Right cardiac atrium (tissue), 5 donors: ENCODE data around the gene USH2A. TPM values are rescaled to one million over a fixed set of nuclear protein-coding genes. Genes with fewer than 3 reads are reported as not detected.
"Not testable (repeated sequence)": the region's sequence is repeated elsewhere in the genome, so short reads cannot be mapped to it uniquely, and the experiment has no call there.

ENCODE experiments used
- ATAC-seq, 2 donors: fragments of 200-7000 bp; cut with Tn5 transposase; one replicate each; pipeline versions ENCODE4 v1.8.0 to v1.9.1; 2020; ENCODE audit warnings: moderate library complexity in 2 of 2, mild to moderate bottlenecking in 1 of 2
- DNase-seq, 3 donors: peaks; one replicate each; pipeline ENCODE4 v3.0.0-alpha.2; 2020
- H3K27ac ChIP-seq: one replicate; pipeline ENCODE4 v1.5.1; 2013; ENCODE audit warnings: mild to moderate bottlenecking, low read length, control low read depth, moderate library complexity
- H3K27me3 ChIP-seq: one replicate; pipeline ENCODE4 v1.6.1; 2013; ENCODE audit not compliant: control insufficient read depth, insufficient read depth
- H3K4me1 ChIP-seq: one replicate; pipeline ENCODE4 v1.6.1; 2013; ENCODE audit warnings: low read length; ENCODE audit not compliant: control insufficient read depth, insufficient read depth
- H3K4me3 ChIP-seq: one replicate; pipeline ENCODE4 v1.5.1; 2013; ENCODE audit warnings: low read length, control low read depth
- H3K9me3 ChIP-seq: one replicate; pipeline ENCODE4 v1.6.1; 2013; ENCODE audit warnings: low read length; ENCODE audit not compliant: control insufficient read depth
- WGBS: extraction: QIAGEN DNeasy Blood & Tissue Kit; methylation state at CpG from one replicate; pipeline ENCODE4 v1.1.7; 2013; 5-methylcytosine and 5-hydroxymethylcytosine counted together
- intact Hi-C, 4 donors: fragments of 100-400 bp; cut with DNase I; formaldehyde crosslinking; loops; one replicate each; pipeline versions ENCODE4 v1.11.0 to v1.14.0; 2022 to 2023
- polyA plus RNA-seq: library from polyadenylated mRNA; stranded (reverse); fragments of 200-250 nt; gene quantifications from one replicate; pipeline ENCODE4 v1.2.3, GENCODE V29; 2013
- total RNA-seq, 4 donors: library from RNA; stranded (reverse); fragmentation: NEBNext Ultra II Directional; extraction: Animal tissue kit (Norgen Biotek cat#: 25700); gene quantifications; one replicate each; pipeline ENCODE4 v1.2.1, GENCODE V29; 2021
- donor health status: healthy with polysubstance abuse.
- donor health status: DM: no; HTN: yes; CAD: no.
- donor health status: DM: no; HTN: no; CAD: no.
- donor health status: DM: no; HTN: yes; CAD: no; lungs with severe emphysema.
- donor health status: DM: yes; HTN: yes; CAD: no.

Gene USH2A
- total and polyA plus RNA-seq, 5 donors, result 0.29 to 4.8 (median 3.5) TPM

- no peaks in the 10 kb centered on the region for H3K4me1 ChIP-seq
- H3K27ac ChIP-seq, result no peak overlapping the region
- H3K9me3 ChIP-seq, result no peaks in the 10 kb centered on the region
- H3K27me3 ChIP-seq, result no peaks in the 10 kb centered on the region
- no peak overlapping the region for H3K4me3 ChIP-seq
- ATAC-seq (no peak), DNase-seq (no peak)
- 78% methylated on average over 3 of the region's 3 CpGs for WGBS
- intact Hi-C loops, result no loop called here
These were observed 32.3 kb downstream of the USH2A start for GRCh38 chr1:216390956-216391355.

- ATAC-seq, result no peak
- DNase-seq, result no peak
- Histone ChIP-seq H3K27me3 (no peaks in the 10 kb centered on the region), H3K9me3 (no peaks in the 10 kb centered on the region), H3K27ac (no peak overlapping the region), H3K4me1 (no peaks in the 10 kb centered on the region), H3K4me3 (no peak overlapping the region)
- intact Hi-C loops, result no loop called here
These were observed 33.5 kb downstream of the USH2A start for GRCh38 chr1:216389774-216390173.

- Histone ChIP-seq H3K4me1 (no peaks in the 10 kb centered on the region), H3K27ac (no peak overlapping the region), H3K27me3 (no peaks in the 10 kb centered on the region), H3K9me3 (no peaks in the 10 kb centered on the region), H3K4me3 (no peak overlapping the region)
- intact Hi-C loops, result no loop called here
- 8% methylated on average over 2 of the region's 2 CpGs for WGBS
- DNase-seq (no peak), ATAC-seq (no peak)
These were observed 34.7 kb downstream of the USH2A start for GRCh38 chr1:216388558-216388957.

- no peak for ATAC-seq
These were observed 35.5 kb downstream of the USH2A start for GRCh38 chr1:216387782-216388181.

GRCh38 chr1:216379441-216379840 is 43.8 kb downstream of the USH2A start:
- H3K27me3 ChIP-seq, result no peaks in the 10 kb centered on the region
- H3K4me1 ChIP-seq, result no peaks in the 10 kb centered on the region
- WGBS, result 76% methylated on average over 1 of the region's 1 CpG
- no peak for ATAC-seq
- no peak overlapping the region for H3K4me3 ChIP-seq
- no peak overlapping the region for H3K27ac ChIP-seq
- H3K9me3 ChIP-seq, result no peaks in the 10 kb centered on the region
- DNase-seq, result no peak
- intact Hi-C loops, result no loop called here

More at GRCh38 chr1:216387782-216388181, 35.5 kb downstream of the USH2A start:
- 65% methylated on average over 2 of the region's 2 CpGs for WGBS
- Histone ChIP-seq H3K9me3 (no peaks in the 10 kb centered on the region), H3K27ac (no peak overlapping the region), H3K4me1 (no peaks in the 10 kb centered on the region), H3K4me3 (no peak overlapping the region), H3K27me3 (no peaks in the 10 kb centered on the region)
- no peak for DNase-seq
- intact Hi-C loops, result no loop called here

GRCh38 chr1:216368249-216368648 is 55.0 kb downstream of the USH2A start:
- Histone ChIP-seq H3K9me3 (no peaks in the 10 kb centered on the region), H3K4me1 (no peaks in the 10 kb centered on the region), H3K27ac (no peak overlapping the region), H3K27me3 (no peaks in the 10 kb centered on the region), H3K4me3 (no peak overlapping the region)
- intact Hi-C loops, result no loop called here
- WGBS, result 85% methylated on average over 2 of the region's 2 CpGs
- no peak for ATAC-seq
- DNase-seq, result no peak

GRCh38 chr1:216366979-216367378 is 56.3 kb downstream of the USH2A start:
- Histone ChIP-seq H3K27ac (no peak overlapping the region), H3K27me3 (no peaks in the 10 kb centered on the region), H3K4me3 (no peak overlapping the region), H3K9me3 (no peaks in the 10 kb centered on the region), H3K4me1 (no peaks in the 10 kb centered on the region)
- intact Hi-C loops, result no loop called here
- ATAC-seq (no peak), DNase-seq (no peak)

GRCh38 chr1:216356945-216357344 is 66.3 kb downstream of the USH2A start:
- intact Hi-C loops, result no loop called here
- Histone ChIP-seq H3K27me3 (no peaks in the 10 kb centered on the region), H3K27ac (no peak overlapping the region), H3K4me1 (no peaks in the 10 kb centered on the region), H3K4me3 (no peak overlapping the region), H3K9me3 (no peaks in the 10 kb centered on the region)
- DNase-seq (no peak), ATAC-seq (no peak)
- 76% methylated on average over 2 of the region's 2 CpGs for WGBS

- intact Hi-C loops, result no loop called here
- no peak overlapping the region for H3K4me3 ChIP-seq
- 67% methylated on average over 1 of the region's 1 CpG for WGBS
- H3K9me3 ChIP-seq, result no peaks in the 10 kb centered on the region
- DNase-seq (no peak), ATAC-seq (no peak)
- no peaks in the 10 kb centered on the region for H3K27me3 ChIP-seq
- no peaks in the 10 kb centered on the region for H3K4me1 ChIP-seq
- H3K27ac ChIP-seq, result no peak overlapping the region
These were observed 73.1 kb downstream of the USH2A start for GRCh38 chr1:216350186-216350585.

- DNase-seq (no peak), ATAC-seq (no peak)
- Histone ChIP-seq H3K4me3 (no peak overlapping the region), H3K27me3 (no peaks in the 10 kb centered on the region), H3K9me3 (no peaks in the 10 kb centered on the region), H3K27ac (no peak overlapping the region), H3K4me1 (no peaks in the 10 kb centered on the region)
- intact Hi-C loops, result no loop called here
- 74% methylated on average over 3 of the region's 3 CpGs for WGBS
These were observed 76.7 kb downstream of the USH2A start for GRCh38 chr1:216346526-216346925.

- ATAC-seq, H3K27me3 ChIP-seq, H3K4me1 ChIP-seq, H3K9me3 ChIP-seq, H3K4me3 ChIP-seq, DNase-seq, H3K27ac ChIP-seq, intact Hi-C loops: not testable (repeated sequence)
- WGBS, result 77% methylated on average over 5 of the region's 5 CpGs
These were observed 82.7 kb downstream of the USH2A start for GRCh38 chr1:216340542-216340941.

GRCh38 chr1:216332462-216332861 is 90.8 kb downstream of the USH2A start:
- DNase-seq (no peak), ATAC-seq (no peak)
- 77% methylated on average over 3 of the region's 3 CpGs for WGBS
- Histone ChIP-seq H3K4me3 (no peak overlapping the region), H3K9me3 (no peaks in the 10 kb centered on the region), H3K27me3 (no peaks in the 10 kb centered on the region), H3K27ac (no peak overlapping the region), H3K4me1 (no peaks in the 10 kb centered on the region)
- intact Hi-C loops, result no loop called here
